Measurements from ENCODE around the gene ITGA7.

The ITGA7 gene

DNA sequence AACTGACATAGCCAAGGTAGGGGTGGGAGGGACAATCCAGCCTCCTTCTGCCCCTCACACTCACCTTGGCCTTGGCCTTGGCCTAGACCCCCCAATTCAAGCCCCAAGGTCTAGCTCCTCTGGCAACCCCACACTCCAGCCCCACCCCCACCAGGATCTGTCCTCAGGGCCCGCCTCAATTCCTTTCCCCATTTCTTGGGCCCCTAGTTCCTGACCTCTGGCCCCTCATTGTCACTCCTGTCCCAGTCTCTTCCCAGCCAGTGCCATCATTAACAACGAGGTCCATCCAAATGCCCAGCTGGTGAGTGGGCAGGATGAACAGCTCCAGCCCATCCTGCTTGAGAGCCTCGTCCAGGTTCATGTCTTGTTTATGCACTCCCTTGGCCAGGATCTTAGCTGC, 28.4 kb upstream of the ITGA7 start:
- DNase-seq (ENCODE audit: low read depth in 2 of 2): no peak

DNA sequence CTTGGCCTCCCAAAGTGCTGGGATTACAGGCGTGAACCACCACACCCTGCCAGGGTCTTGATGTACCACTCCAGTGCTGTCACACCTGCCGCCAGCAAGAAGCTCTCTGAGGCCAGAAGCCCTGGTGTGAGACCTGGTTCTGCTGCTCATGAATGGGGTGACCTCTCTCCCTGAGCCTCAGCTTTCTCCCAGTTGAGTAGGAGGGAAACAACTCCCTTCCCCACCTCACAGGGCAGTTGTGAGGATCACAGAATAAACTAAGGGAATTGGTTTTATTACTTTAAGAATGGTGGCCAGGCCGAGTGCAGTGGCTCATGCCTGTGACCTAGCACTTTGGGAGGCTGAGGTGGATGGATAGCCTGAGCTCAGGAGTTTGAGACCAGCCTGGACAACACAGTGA, 26.9 kb upstream of the ITGA7 start:
- DNase-seq (ENCODE audit: low read depth in 2 of 2): no peak

- no peak for DNase-seq (ENCODE audit: low read depth in 2 of 2)
Measured at GRCh38 chr12:55733858-55734257, 26.2 kb upstream of the ITGA7 start.

DNA sequence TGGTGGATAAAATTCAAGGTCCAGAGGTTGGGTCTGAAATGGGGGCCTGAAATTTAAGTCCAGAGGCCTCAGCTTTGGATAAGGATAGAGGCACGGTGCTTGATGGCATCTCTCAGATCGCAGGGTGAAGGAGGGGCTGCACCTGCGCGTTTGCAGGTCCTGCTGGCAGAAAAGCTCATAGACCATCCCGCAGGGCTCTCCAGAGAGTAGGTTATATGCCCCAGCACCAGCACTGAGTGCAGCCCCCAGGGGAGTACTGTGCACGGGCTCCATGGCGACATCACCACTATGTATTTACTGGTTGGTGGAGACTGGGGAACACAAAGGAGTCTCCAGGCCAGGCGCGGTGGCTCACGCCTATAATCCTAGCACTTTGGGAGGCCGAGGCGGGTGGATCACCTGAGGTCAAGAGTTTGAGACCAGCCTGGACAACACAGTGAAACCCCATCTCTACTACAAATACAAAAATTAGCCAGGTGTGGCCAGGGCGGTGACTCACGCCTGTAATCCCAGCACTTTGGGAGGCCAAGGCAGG, 25.4 kb upstream of the ITGA7 start:
- no peak for DNase-seq (ENCODE audit: low read depth in 2 of 2)

GRCh38 chr12:55732288-55732687, 24.6 kb upstream of the ITGA7 start:
- DNase-seq (ENCODE audit: low read depth in 2 of 2): no peak

GRCh38 chr12:55729819-55730818, 22.4 kb upstream of the ITGA7 start:
- no peak for DNase-seq (ENCODE audit: low read depth in 2 of 2)

- peak in 1 of 2 donors; percentile 57 for DNase-seq (ENCODE audit: low read depth in 2 of 2)
Measured at GRCh38 chr12:55728939-55729818, 21.5 kb upstream of the ITGA7 start, which contains the start of gene CD63. CD63 (minus strand) TSS chr12:55729009; CDS start chr12:55728341, 668 bp downstream.

- no peak for DNase-seq (ENCODE audit: low read depth in 2 of 2)
Measured at GRCh38 chr12:55728186-55728938, 20.7 kb upstream of the ITGA7 start.

GRCh38 chr12:55727643-55728185, 20.0 kb upstream of the ITGA7 start:
- no peak for DNase-seq (ENCODE audit: low read depth in 2 of 2)

DNA sequence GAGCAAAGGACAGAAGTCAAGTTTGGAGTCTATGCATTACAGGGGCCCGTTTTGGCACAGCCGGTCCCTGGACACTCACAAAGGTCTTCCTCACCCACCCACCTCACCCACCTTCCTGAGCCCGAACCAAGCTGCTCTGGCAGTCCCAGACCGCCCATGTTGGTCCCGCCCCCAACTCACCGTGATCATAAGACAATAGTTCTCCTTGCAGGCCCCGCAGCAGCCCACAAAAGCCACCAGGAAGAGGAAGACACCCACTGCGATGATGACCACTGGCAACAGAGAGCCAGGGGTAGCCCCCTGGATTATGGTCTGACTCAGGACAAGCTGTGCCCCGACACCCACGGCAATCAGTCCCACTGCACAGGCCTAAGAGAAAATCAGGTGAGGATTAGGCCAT, 19.3 kb upstream of the ITGA7 start:
- DNase-seq (ENCODE audit: low read depth in 2 of 2): no peak

- no peak for DNase-seq (ENCODE audit: low read depth in 2 of 2)
Measured at GRCh38 chr12:55725556-55725955, 17.9 kb upstream of the ITGA7 start.

DNA sequence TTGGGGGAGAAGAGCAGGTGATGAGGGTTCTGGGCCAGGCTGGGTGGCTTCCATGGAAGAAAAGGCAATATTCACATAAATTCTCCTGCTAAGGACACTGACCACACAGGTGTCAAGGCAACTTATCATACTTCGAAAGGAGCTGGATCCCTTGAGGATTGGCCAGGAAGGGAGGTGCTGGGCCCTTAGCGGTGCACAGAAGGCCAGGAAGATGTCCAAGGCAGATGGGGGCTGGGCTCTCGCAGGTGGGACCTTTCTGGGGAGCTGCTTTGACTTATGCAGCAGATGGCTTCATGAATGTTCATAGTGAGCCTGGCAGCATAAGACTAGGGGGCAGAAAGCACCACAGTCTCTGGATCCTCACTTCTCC, 17.2 kb upstream of the ITGA7 start:
- DNase-seq (ENCODE audit: low read depth in 2 of 2): no peak

- DNase-seq (ENCODE audit: low read depth in 2 of 2): no peak
Measured at GRCh38 chr12:55724226-55724939, 16.7 kb upstream of the ITGA7 start.

DNA sequence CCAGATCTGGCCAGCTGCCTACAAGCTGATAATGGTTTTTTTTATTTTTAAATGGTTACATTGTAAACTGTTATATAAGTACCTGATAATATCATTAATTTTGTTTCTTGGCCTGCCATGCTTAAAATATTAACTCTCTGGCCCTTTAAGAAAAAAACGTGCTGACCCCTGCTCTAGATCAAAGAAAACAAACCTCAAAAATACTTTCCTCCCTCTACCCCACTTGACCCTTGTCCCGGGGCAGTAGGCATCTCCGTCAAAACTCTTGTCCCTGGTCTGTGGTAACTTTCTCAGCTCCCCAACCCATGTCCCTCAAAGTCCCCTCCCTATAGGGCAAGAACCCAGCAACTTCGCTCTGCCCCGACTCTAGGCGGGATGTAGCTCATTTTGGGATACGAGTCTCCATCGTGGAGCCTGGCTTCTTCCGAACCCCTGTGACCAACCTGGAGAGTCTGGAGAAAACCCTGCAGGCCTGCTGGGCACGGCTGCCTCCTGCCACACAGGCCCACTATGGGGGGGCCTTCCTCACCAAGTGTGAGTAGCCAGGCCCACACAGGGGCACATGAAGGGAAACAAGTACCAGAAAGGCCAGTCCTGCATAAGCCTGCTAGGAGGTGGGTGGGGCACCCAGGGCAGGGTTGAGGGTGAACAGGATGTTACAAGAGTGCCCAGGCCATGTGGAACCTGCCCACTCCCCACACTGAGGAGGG, 16.0 kb upstream of the ITGA7 start:
- no peak for DNase-seq (ENCODE audit: low read depth in 2 of 2)

GRCh38 chr12:55722948-55723347, 15.2 kb upstream of the ITGA7 start:
- DNase-seq (ENCODE audit: low read depth in 2 of 2): no peak

- DNase-seq (ENCODE audit: low read depth in 2 of 2): no peak
Measured at GRCh38 chr12:55721601-55722213, 14.0 kb upstream of the ITGA7 start.

DNA sequence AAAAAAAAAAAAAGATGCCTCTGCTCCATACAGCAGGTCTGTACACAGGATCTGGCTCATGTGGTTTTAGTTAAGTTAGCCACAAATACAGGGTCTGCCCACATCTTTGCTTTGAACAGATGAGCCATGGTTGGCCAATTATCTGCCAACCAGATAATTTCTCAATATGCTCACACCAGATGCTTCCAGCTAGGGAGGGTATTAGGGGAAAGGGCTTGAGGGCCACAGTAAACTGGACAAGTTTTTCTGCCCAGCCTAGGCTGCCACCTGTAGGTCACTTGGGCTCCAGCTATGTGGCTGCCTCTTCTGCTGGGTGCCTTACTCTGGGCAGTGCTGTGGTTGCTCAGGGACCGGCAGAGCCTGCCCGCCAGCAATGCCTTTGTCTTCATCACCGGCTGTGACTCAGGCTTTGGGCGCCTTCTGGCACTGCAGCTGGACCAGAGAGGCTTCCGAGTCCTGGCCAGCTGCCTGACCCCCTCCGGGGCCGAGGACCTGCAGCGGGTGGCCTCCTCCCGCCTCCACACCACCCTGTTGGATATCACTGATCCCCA, 13.3 kb upstream of the ITGA7 start:
- DNase-seq (ENCODE audit: low read depth in 2 of 2): no peak

- DNase-seq (ENCODE audit: low read depth in 2 of 2): no peak
Measured at GRCh38 chr12:55720071-55720564, 12.4 kb upstream of the ITGA7 start, which contains the start of gene RDH5. RDH5 (plus strand) TSS chr12:55720393; CDS start chr12:55721185, 792 bp downstream.

DNA sequence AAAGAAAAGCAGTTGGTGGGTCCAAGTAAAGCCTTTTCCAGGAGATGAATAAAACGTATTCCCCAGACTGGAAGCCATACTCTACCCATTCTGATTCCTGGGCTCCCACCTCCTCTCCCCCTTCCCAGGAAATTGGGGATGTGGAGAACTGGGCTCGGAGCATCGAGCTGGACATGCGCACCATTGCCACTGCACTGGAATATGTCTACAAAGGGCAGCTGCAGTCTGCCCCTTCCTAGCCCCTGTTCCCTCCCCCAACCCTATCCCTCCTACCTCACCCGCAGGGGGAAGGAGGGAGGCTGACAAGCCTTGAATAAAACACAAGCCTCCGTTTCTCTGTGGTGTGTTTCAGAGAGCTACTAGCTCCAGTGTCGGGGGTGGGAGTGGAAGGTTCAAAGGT, 11.7 kb upstream of the ITGA7 start:
- DNase-seq (ENCODE audit: low read depth in 2 of 2): no peak
